ENCODE results near the gene MOGAT1. TPM values are rescaled to one million over a fixed set of nuclear protein-coding genes. Genes with fewer than 3 reads are reported as not detected.

MOGAT1 gene
- total and polyA plus RNA-seq, 2 of the 4 experiments (the other 2 are of a cell fraction), result not detected

DNA sequence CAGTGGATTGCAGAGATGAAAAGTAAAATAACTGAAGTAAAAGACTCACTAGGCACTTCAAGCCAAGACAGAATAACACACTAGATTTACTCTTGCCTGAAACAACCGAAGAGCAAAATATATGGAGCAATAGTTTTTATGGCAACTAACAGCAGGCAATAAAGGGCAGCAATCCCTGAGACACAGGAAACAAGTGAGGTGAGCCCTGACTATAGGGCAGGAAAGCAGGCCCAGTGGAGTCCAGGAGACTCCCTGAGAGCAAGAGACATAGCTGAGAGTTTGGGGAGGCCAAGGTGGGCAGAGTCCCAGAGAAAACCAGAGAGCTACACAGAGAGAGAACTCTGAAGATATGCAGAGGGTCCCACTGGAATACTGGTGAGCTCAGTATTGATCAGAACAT, 34.4 kb upstream of the MOGAT1 start:
- no peak overlapping the region for H3K27ac ChIP-seq (ENCODE audit: insufficient read depth, low read length)
- no TSS peak for BruUV-seq (replicated peaks)
- CTCF ChIA-PET, result no interaction called here
- no peak overlapping the region for H3K14ac ChIP-seq (replicated peaks; ENCODE audit: low read depth, low read length)
- intact Hi-C loops (cut with micrococcal nuclease), result no loop called here
- no peak overlapping the region for H2BK15ac ChIP-seq (ENCODE audit: low read depth, low read length)
- no peak overlapping the region for H4K5ac ChIP-seq (ENCODE audit: low read depth, low read length)
- H4K8ac ChIP-seq (ENCODE audit: low read depth in 2 of 2, low read length in 2 of 2), result no peak overlapping the region
- peaks cover 0 to 8% of the 10 kb centered on the region in 2 experiments; a peak in 2 of 4 replicates for H3K79me1 ChIP-seq (ENCODE audit: low read depth in 1 of 2, low read length in 2 of 2)
- H3K23ac ChIP-seq (ENCODE audit: low read depth, low read length), result no peak overlapping the region
- H3K9me1 ChIP-seq (ENCODE audit: insufficient read depth, low read length), result no peaks in the 10 kb centered on the region; the same call in 1 of the 2 replicates
- no peak overlapping the region for H2BK5ac ChIP-seq (ENCODE audit: low read depth, low read length, poor library complexity, severe bottlenecking)
- TF ChIP-seq RAD21 (IDR thresholded peaks at IDR 0.05; ENCODE audit: low read length), result no peak
- no peak for TF ChIP-seq RCOR1 (IDR thresholded peaks at IDR 0.05; ENCODE audit: insufficient replicate concordance, low read length)
- TF ChIP-seq MXI1 (IDR thresholded peaks at IDR 0.05; ENCODE audit: borderline replicate concordance, low read depth, low read length), result no peak
- H3K56ac ChIP-seq (ENCODE audit: extremely low read depth, insufficient read depth, low read length), result no peak overlapping the region
- H2AK9ac ChIP-seq (replicated peaks; ENCODE audit: low read depth, low read length, poor library complexity), result no peak overlapping the region
- in situ Hi-C loops (cut with MboI; ENCODE audit: low sequenced_read_pairs), result no loop called here
- dilution Hi-C loops (cut with HindIII; ENCODE audit: low sequenced_read_pairs, unreplicated experiment), result no loop called here
- H2BK20ac ChIP-seq (ENCODE audit: low read depth, low read length), result no peak overlapping the region
- no peak overlapping the region for H3K18ac ChIP-seq (ENCODE audit: low read depth, low read length)
- H2AFZ ChIP-seq (replicated peaks; ENCODE audit: low read length, poor library complexity), result no peak overlapping the region
- no peak overlapping the region for H2BK120ac ChIP-seq (ENCODE audit: low read depth, low read length)
- no peak overlapping the region for H3K4me3 ChIP-seq (ENCODE audit: insufficient read depth, low read depth, low read length)
- H4K20me1 ChIP-seq (ENCODE audit: insufficient read depth, low read length), result no peaks in the 10 kb centered on the region
- no peaks in the 10 kb centered on the region for H3K27me3 ChIP-seq (ENCODE audit: control insufficient read depth, insufficient read depth, low read length)
- DNase-seq (no peak), ATAC-seq (ENCODE audit: low read depth) (no peak)
- no peaks in the 10 kb centered on the region for H3K9me3 ChIP-seq (ENCODE audit: control insufficient read depth, insufficient read depth, low read length)
- H3K4ac ChIP-seq (ENCODE audit: low read depth, low read length), result no peak overlapping the region
- POLR2A ChIA-PET (ENCODE audit: unreplicated experiment), result no interaction called here
- H2AK5ac ChIP-seq (ENCODE audit: low read depth, low read length), result no peak overlapping the region
- no peak overlapping the region for H4K91ac ChIP-seq (ENCODE audit: insufficient read depth, low read depth, low read length)
- 0 out of 2 replicates have a peak, but pooled peaks cover 2% of the 10 kb centered on the region for H3K4me1 ChIP-seq (ENCODE audit: control insufficient read depth, insufficient read depth, low read length)
- no CpG with 5 or more reads among the region's 1 CpG for WGBS, 2 experiments (ENCODE audit: extremely low coverage in 2 of 2, insufficient read length in 1 of 2)
- H3K9ac ChIP-seq (ENCODE audit: low read depth, low read length), result no peak overlapping the region
- H3K36me3 ChIP-seq (ENCODE audit: control insufficient read depth, insufficient read depth, low read length), result peaks cover 16% of the 10 kb centered on the region
- H3K4me2 ChIP-seq (ENCODE audit: low read depth, low read length), result no peak overlapping the region
